ENCODE data around the gene TIMM44.
"Not testable (repeated sequence)": the region's sequence is repeated elsewhere in the genome, so short reads cannot be mapped to it uniquely, and the experiment has no call there.

Gene TIMM44

DNA sequence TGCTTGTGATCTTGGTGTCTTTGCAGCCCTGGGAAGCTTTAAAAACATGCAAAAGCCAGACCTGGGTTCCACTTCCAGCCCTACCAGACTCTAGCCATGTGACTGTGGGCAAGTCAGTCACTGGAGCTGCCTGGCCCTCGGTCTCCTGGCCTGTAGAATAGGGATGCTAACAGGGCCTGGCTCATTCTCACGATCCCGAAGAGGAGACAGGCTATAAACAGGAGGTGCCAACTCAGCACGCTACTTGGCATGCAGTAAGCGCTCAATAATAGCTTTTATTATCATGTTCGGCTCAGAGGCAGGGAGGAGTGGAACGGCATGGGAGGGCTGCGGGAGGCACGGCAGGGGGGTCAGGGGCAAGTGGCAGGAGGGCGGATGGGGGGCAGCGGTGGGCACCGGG is 19.2 kb downstream of the TIMM44 start:
- DNase-seq, result no peak

- DNase-seq, result no peak
Observed at GRCh38 chr19:7923295-7924191, 19.9 kb downstream of the TIMM44 start.

DNA sequence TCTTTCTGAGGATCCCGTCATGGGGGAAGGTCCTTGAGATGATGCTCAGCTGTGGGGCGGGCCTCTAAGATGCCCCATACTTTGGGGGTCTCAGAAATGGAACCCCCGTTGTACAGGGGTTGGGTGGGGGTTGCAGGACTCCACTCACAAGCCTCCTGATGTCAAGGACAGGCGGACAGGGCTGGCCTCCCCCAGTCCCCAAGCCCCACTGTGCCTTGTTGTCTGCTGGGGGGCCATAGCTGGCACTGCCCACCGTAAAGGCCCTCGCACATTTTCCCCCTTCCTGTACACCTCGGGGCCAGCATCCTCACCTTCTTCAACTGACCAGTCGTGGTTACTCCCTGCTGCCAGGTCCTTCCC is 20.6 kb downstream of the TIMM44 start:
- no peak for DNase-seq

- no peak for DNase-seq
Observed at GRCh38 chr19:7921967-7922835, 21.3 kb downstream of the TIMM44 start.

GRCh38 chr19:7921302-7921966 is 22.0 kb downstream of the TIMM44 start:
- DNase-seq, result no peak

DNA sequence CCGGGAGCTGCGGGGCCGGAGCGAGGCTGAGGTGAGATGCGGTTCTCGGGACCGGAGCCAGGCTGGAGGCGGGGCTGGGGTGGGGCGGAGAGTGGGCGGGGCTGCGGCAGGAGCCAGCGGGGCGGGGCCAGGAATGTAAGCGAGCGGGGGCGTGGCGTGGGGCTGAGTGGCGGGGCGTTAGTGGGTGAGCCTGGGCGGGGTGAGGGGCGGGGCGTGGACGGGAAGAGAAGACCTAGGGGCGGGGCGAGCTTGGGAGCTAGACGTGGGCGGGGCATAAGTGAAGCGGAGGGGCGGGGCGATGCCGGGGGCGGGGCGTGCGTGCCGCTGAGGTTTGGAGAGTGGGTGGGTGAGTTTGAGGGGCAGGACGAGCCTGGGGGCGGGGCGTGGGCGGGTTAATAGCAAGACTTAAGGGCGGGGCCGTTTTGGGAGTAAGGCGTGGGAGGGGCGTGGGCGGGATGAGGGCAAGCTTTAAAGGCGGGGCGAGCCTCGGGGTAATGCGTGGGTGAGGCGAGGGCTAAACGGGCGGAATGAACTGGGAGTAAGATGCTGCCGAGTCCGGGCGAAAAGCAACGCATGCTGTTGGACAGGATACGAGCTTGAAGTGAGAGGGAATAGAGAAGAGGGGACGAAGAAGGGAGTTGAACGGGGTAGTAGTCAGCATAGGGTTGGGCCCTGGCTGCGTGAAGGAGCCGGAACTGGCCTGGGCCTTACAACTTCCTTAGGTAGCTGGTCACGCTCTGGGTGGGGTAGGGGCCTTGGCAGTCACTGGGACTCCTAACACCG is 22.8 kb downstream of the TIMM44 start:
- peak; percentile 94 for DNase-seq

GRCh38 chr19:7919610-7920518 is 23.6 kb downstream of the TIMM44 start, which contains the start of gene SNAPC2:
Gene SNAPC2 (plus strand): TSS chr19:7920338. CDS start chr19:7920367, 29 bp downstream.
- peak; percentile 95 for DNase-seq

DNA sequence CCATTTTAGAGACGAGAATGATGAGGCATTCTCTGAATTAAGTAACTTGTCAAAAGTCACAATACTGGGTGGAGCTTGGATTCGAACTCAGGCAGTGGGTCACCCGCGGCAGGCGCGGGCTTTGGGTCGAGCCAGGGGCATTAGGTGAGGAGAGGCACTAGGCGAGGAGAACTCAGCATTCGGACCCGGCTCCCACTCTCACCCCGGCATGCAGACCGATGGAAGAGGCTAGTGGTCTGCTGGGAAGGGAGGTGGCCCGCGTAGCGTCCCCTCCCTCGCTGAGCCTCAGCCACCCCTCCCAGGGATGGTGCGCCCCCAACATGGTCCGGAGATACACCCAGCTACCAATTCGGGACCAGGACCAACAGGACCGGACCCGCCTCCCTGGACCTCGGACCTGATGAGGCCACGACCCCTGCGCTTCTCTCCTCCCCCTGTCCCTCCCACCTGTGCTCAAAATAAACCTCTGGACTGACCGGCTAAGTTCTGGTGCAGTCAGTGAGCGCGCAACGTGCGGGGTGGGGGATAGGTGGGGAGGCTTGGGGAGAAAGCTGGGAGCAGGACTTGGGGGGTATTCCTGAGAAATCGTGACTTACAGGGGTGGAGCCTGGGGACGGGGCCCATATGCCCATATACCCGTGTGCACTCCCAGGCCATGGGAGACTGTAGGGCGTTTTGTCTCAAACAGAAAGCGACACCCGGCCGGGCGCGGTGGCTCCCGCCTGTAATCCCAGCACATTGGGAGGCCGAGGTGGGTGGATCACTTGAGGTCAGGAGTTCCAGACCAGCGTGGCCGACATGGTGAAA is 24.6 kb downstream of the TIMM44 start:
- DNase-seq, result no peak

GRCh38 chr19:7918062-7918614 is 25.3 kb downstream of the TIMM44 start:
- not testable (repeated sequence) for DNase-seq

- peak; percentile 46 for DNase-seq
Observed at GRCh38 chr19:7917267-7918061, 26.0 kb downstream of the TIMM44 start.

- DNase-seq, result no peak
Observed at GRCh38 chr19:7916955-7917266, 26.6 kb downstream of the TIMM44 start.

- no peak for DNase-seq
Observed at GRCh38 chr19:7916103-7916954, 27.1 kb downstream of the TIMM44 start.

DNA sequence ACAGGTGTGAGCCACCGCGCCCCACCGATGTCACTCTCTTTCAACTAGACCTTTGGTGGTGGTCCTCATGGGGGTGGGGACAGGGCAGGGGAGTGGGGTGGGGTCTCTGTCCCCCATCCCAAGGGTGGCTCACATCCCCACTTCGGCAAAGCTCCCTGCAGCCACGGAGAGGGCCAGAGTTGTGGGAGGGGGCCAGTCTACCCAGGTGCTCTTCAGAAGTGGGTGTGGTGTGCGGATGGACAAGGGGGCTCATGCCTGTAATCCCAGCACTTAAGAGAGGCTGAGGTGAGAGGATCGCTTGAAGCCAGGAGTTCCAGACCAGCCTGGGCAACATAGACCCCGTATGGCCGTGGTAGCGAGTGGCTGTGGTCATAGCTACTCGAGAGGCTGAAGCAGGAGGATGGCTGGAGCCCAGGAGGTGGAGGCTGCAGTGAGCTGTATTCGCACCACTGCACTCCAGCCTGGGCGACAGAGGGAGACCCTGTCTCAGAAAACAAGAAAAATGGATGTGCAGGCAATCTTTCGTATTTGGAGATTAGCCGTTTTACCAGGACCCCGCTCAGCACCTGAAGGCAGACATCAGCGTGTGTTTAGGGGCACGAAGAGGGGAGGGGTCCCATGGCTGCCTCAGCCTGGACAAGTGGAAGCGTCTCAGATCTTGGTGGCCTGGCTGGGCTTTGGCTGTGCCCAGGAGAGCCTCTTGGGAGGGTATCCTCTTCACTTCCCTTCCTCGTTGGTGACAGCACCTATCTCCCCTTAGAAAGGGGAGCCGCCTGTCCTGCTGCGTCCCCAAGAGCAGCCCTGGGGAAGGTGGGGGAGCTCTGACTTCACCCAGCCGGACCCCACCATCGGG is 28.0 kb downstream of the TIMM44 start:
- DNase-seq, result no peak

DNA sequence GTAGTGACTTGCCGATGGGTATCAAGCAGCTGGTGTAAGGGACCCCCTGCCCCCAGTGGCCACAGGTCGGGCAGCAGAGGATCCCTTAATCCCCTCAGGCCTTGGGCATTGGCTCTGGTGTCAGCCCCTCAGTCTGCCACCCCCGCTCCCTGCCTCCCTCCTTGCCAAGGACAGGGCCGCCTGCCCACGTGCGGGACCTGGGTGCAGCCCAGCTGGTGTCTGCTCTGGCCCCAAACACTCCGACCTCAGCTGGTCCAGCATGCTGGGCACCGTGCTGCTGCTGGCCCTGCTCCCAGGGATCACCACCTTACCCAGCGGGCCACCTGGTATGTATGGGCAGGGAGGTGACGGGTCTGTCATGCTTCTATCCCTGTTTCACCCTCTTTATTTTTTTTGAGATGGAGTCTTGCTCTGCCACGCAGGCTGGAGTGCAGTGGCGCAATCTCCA is 28.8 kb downstream of the TIMM44 start, which contains the start of gene TGFBR3L:
Gene TGFBR3L, plus strand, starts transcription at position 233 of the 448 bp plus-strand sequence.
- no peak for DNase-seq

- no peak for DNase-seq
Observed at GRCh38 chr19:7914099-7914498, 29.4 kb downstream of the TIMM44 start.

- DNase-seq, result no peak
Observed at GRCh38 chr19:7913652-7914051, 29.8 kb downstream of the TIMM44 start.

All from fibroblast of skin of right biceps (primary cell).